Vagina (tissue), 2 donors: ENCODE measurements around the gene SLC66A2. TPM values are rescaled to one million over a fixed set of nuclear protein-coding genes. Genes with fewer than 3 reads are reported as not detected.
"Not testable (repeated sequence)": the region's sequence is repeated elsewhere in the genome, so short reads cannot be mapped to it uniquely, and the experiment has no call there.

Experiments
- DNase-seq, 2 donors: peaks; one replicate each; pipeline ENCODE4 v3.0.0-alpha.2; 2017; ENCODE audit errors: extremely low spot score in 2 of 2
- H3K27ac ChIP-seq: fragments of 200-600 bp; sonication (generic); one replicate; pipeline ENCODE4 v1.5.1; 2019
- H3K27me3 ChIP-seq: fragments of 200-600 bp; sonication (generic); one replicate; pipeline ENCODE4 v1.5.1; 2019
- H3K36me3 ChIP-seq, 2 donors: fragments of 200-600 bp; sonication (generic); one replicate each; pipeline ENCODE4 v1.5.1; 2017 to 2019
- H3K4me1 ChIP-seq: fragments of 200-600 bp; sonication (generic); one replicate; pipeline ENCODE4 v1.5.1; 2019
- H3K4me3 ChIP-seq, 2 donors: fragments of 200-600 bp; sonication (generic); 1 replicate in 1 of 2; 2 replicates in 1 of 2; pipeline ENCODE4 v1.5.1; 2016 to 2019
- H3K9me3 ChIP-seq: fragments of 200-600 bp; sonication (generic); one replicate; pipeline ENCODE4 v1.5.1; 2019
- CTCF ChIP-seq, 3 experiments: fragments of 450-650 bp in 2 of 3; fragments of 200-600 bp in 1 of 3; sonication (generic) in 1 of 3; IDR thresholded peaks; one replicate each; pipeline ENCODE4 v1.5.1; 2017 to 2019; ENCODE audit warnings: antibody characterized with exemption in 3 of 3, mild to moderate bottlenecking in 2 of 3, moderate library complexity in 2 of 3
- POLR2A ChIP-seq, 2 donors: fragments of 450-650 bp; IDR thresholded peaks; one replicate each; pipeline ENCODE4 v1.6.1; 2017; ENCODE audit warnings: antibody characterized with exemption in 2 of 2, mild to moderate bottlenecking in 2 of 2, moderate library complexity in 2 of 2
- POLR2AphosphoS5 ChIP-seq, 2 donors: sonication (generic); formaldehyde crosslinking; IDR thresholded peaks; one replicate each; pipeline ENCODE4 v1.9.0; 2017; ENCODE audit warnings: antibody characterized with exemption in 2 of 2, mild to moderate bottlenecking in 2 of 2, low read depth in 1 of 2; ENCODE audit not compliant: insufficient read depth in 1 of 2
- intact Hi-C: fragments of 100-400 bp; cut with DNase I; formaldehyde crosslinking; loops from one replicate; pipeline ENCODE4 v1.15.1; 2023
- total RNA-seq: library from RNA; depleted of rRNA; stranded (reverse); fragments of >200 nt; gene quantifications from one replicate; pipeline ENCODE4 v1.2.3, GENCODE V29; 2016

SLC66A2 gene
- total RNA-seq, 1 donor from 2014 or later, result 32.2 TPM

DNA sequence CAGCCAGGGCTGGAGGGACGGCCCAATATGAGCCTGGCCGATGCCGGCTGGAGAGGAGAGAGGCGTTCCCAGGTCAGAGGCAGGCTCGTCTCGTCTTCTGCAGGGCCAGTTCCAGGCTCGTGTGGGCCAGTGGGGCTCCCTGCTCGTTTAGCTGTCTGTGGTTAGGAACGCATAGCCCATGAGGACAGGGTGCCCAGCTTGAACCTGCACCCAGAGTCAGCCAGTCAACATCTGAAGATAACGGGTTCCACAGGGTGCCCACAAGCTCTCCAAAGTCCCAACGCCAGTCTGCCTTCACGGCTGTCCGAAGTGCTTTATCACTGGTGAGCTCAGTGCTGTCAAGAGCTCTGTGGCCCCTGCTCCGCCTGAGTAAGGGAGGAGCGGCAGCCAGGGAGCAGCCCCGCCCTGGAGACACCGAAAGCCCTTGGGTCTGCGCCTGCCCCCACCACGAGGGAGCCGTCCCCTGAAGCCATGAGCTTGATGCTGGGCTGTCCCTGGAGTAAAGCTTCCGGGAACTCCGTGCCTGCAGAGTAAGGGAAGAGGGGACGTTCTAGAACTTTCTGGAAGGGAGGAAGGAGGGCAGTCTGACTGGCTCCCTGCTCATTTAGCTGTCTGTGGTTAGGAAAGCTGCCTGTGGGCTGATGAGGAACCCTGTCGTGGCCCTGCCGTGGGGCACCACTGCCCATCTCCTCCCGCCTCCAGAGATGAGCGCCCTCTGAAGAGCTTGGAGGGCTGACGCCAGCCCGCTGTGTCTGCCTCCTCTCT lies 10.3 kb upstream of the SLC66A2 start:
- DNase-seq, result peak in 1 of 2 donors; percentile 96
- Histone ChIP-seq H3K4me3 (no peak overlapping the region), H3K4me1 (peaks cover 32% of the 10 kb centered on the region), H3K36me3 (no peaks in the 10 kb centered on the region), H3K27ac (peak overlapping the region; percentile 75), H3K9me3 (no peaks in the 10 kb centered on the region), H3K27me3 (no peaks in the 10 kb centered on the region)
- intact Hi-C loops, result no loop called here
- TF ChIP-seq POLR2A (IDR thresholded peaks at IDR 0.05) (no peak), POLR2AphosphoS5 (IDR thresholded peaks at IDR 0.05; ENCODE audit: insufficient read depth in 1 of 2, low read depth in 1 of 2) (peak in 1 of 2 donors; percentile 42)

DNA sequence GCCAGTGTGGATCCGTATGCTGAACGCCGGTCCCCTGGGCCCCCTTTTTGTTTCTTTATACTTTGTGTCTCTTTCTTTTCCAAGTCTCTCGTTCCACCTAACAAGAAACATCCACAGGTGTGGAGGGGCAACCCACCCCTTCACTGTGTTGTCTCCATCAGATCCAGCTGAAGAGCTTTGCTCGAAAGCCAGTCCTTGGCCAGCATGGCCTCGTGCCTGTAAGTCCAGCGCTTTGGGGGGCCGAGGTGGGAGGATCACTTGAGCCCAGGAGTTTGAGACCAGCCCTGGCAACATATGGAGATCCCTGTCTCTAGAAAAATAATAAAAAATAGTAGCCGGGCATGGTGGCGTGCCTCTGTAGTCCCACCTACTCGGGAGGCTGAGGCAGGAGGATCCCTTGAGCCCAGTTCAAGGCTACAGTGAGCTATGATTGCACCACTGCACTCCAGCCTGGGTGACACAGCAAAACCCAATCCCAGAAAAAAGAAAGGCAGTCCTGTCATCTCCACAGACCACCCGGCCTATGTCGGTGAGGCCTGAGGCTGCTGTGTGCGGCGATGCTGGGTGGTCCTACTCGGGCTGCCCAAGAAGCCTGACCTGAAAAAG lies 9.6 kb upstream of the SLC66A2 start:
- Histone ChIP-seq H3K36me3 (no peaks in the 10 kb centered on the region), H3K4me1 (peaks cover 32% of the 10 kb centered on the region), H3K4me3 (no peak overlapping the region), H3K27me3 (no peaks in the 10 kb centered on the region), H3K27ac (peak overlapping the region; percentile 75), H3K9me3 (no peaks in the 10 kb centered on the region)
- TF ChIP-seq CTCF (IDR thresholded peaks at IDR 0.05) (no peak), POLR2A (IDR thresholded peaks at IDR 0.05) (no peak), POLR2AphosphoS5 (IDR thresholded peaks at IDR 0.05; ENCODE audit: insufficient read depth in 1 of 2, low read depth in 1 of 2) (no peak)
- intact Hi-C loops, result no loop called here
- no peak for DNase-seq

- H3K4me3 ChIP-seq, intact Hi-C loops, H3K36me3 ChIP-seq, DNase-seq, H3K27me3 ChIP-seq, H3K27ac ChIP-seq, H3K9me3 ChIP-seq: not testable (repeated sequence)
- peaks cover 27% of the 10 kb centered on the region for H3K4me1 ChIP-seq
- peak in 1 of 2 donors; percentile 27 for TF ChIP-seq POLR2AphosphoS5 (IDR thresholded peaks at IDR 0.05; ENCODE audit: insufficient read depth in 1 of 2, low read depth in 1 of 2)
Measured at GRCh38 chr18:79960161-79960801, 8.8 kb upstream of the SLC66A2 start.

DNA sequence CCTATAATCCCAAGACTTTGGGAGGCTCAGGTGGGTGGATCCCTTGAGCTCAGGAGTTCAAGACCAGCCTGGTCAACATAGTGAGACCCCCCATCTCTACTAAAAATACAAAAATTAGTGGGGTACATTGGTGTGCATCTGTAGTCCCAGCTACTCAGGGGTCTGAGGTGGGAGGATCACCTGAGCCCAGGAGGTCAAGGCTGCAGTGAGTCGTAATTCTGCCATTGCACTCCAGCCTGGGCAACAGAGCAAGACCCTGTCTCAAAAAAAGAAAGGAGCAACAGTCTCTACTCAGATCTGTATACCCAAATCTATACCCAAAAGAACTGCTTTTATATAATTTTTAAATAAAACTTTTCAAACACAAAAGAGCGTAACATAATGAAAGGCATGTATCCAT lies 7.5 kb upstream of the SLC66A2 start:
- no peak for DNase-seq
- Histone ChIP-seq H3K9me3 (no peaks in the 10 kb centered on the region), H3K36me3 (no peaks in the 10 kb centered on the region), H3K4me1 (peaks cover 18% of the 10 kb centered on the region), H3K4me3 (no peak overlapping the region), H3K27ac (no peak overlapping the region), H3K27me3 (no peaks in the 10 kb centered on the region)
- TF ChIP-seq POLR2AphosphoS5 (IDR thresholded peaks at IDR 0.05; ENCODE audit: insufficient read depth in 1 of 2, low read depth in 1 of 2) (no peak), CTCF (IDR thresholded peaks at IDR 0.05) (no peak), POLR2A (IDR thresholded peaks at IDR 0.05) (no peak)
- intact Hi-C loops, result no loop called here

GRCh38 chr18:79956276-79956675 lies 4.8 kb upstream of the SLC66A2 start:
- intact Hi-C loops, result no loop called here
- TF ChIP-seq CTCF (IDR thresholded peaks at IDR 0.05), result no peak
- TF ChIP-seq POLR2A (IDR thresholded peaks at IDR 0.05), result no peak
- no peak for TF ChIP-seq POLR2AphosphoS5 (IDR thresholded peaks at IDR 0.05; ENCODE audit: insufficient read depth in 1 of 2, low read depth in 1 of 2)
- Histone ChIP-seq H3K9me3 (no peaks in the 10 kb centered on the region), H3K27me3 (no peaks in the 10 kb centered on the region), H3K36me3 (no peaks in the 10 kb centered on the region), H3K4me3 (no peak overlapping the region), H3K4me1 (peaks cover 10% of the 10 kb centered on the region), H3K27ac (no peak overlapping the region)
- DNase-seq, result no peak
